ENCODE data around the gene PLCXD3. TPM values are rescaled to one million over a fixed set of nuclear protein-coding genes. Genes with fewer than 3 reads are reported as not detected.

Gene PLCXD3
- total RNA-seq, 1 donor from 2014 or later, result 1.1 TPM

DNA sequence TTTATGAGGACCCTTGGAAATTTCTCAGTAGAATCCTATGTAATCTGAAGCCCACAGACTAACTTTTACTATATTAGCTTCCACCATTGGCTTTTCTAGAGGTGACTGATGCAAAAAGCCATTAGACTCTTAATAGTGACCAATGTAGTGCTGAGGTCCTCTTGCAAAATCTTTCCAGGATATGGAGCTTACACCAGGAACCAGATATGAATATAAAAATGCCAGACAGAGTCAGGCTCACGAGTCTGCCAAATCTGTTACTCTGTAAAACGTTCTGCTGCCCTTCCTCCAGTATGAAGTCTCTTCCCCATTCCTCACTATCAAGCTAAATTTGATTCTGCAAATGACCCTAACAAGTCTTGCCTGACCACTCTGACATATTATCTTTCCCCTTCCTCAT, 223.7 kb downstream of the PLCXD3 start:
- Mint-ChIP-seq H3K27ac (no peak overlapping the region), H3K9me3 (ENCODE audit: low read depth) (peaks cover 6% of the 10 kb centered on the region)

DNA sequence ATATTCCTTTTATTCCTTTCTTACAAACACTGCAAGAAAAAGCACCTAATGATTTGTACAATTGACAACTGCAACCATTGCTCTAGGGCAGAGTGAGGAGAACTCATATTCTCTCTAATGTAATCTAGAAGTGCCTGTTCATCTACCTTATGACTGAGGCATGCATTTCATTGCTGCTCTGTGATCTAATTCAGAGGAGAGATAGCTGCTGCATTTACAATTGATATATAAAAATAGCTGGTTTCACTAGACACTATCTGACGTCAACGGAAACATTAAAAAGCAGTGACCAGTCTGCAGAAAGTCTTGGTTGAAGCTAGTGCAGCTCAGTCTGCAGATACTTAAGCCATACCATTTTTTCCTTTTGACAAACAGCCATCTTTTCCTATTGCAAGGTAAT, 224.2 kb downstream of the PLCXD3 start:
- no peaks in the 10 kb centered on the region for H3K27me3 Mint-ChIP-seq
- H3K36me3 Mint-ChIP-seq (ENCODE audit: insufficient read depth), result no peaks in the 10 kb centered on the region
- H3K4me3 Mint-ChIP-seq (ENCODE audit: low read depth), result no peak overlapping the region
- TF ChIP-seq, protein P1, sequence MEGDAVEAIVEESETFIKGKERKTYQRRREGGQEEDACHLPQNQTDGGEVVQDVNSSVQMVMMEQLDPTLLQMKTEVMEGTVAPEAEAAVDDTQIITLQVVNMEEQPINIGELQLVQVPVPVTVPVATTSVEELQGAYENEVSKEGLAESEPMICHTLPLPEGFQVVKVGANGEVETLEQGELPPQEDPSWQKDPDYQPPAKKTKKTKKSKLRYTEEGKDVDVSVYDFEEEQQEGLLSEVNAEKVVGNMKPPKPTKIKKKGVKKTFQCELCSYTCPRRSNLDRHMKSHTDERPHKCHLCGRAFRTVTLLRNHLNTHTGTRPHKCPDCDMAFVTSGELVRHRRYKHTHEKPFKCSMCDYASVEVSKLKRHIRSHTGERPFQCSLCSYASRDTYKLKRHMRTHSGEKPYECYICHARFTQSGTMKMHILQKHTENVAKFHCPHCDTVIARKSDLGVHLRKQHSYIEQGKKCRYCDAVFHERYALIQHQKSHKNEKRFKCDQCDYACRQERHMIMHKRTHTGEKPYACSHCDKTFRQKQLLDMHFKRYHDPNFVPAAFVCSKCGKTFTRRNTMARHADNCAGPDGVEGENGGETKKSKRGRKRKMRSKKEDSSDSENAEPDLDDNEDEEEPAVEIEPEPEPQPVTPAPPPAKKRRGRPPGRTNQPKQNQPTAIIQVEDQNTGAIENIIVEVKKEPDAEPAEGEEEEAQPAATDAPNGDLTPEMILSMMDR (IDR thresholded peaks at IDR 0.05; ENCODE audit: unreplicated experiment), result no peak
- H3K27ac Mint-ChIP-seq, result no peak overlapping the region
- peaks cover 18% of the 10 kb centered on the region for H3K4me1 Mint-ChIP-seq (ENCODE audit: low read depth)
- DNase-seq (ENCODE audit: low spot score, unreplicated experiment), result no peak
- peaks cover 6% of the 10 kb centered on the region for H3K9me3 Mint-ChIP-seq (ENCODE audit: low read depth)

More for the DNA sequence above, 223.7 kb downstream of the PLCXD3 start:
- no peak for DNase-seq (ENCODE audit: low spot score, unreplicated experiment)
- TF ChIP-seq, protein P1 (IDR thresholded peaks at IDR 0.05; ENCODE audit: unreplicated experiment), result no peak
- Mint-ChIP-seq H3K4me1 (ENCODE audit: low read depth) (peaks cover 18% of the 10 kb centered on the region), H3K36me3 (ENCODE audit: insufficient read depth) (no peaks in the 10 kb centered on the region), H3K27me3 (no peaks in the 10 kb centered on the region), H3K4me3 (ENCODE audit: low read depth) (no peak overlapping the region)

DNA sequence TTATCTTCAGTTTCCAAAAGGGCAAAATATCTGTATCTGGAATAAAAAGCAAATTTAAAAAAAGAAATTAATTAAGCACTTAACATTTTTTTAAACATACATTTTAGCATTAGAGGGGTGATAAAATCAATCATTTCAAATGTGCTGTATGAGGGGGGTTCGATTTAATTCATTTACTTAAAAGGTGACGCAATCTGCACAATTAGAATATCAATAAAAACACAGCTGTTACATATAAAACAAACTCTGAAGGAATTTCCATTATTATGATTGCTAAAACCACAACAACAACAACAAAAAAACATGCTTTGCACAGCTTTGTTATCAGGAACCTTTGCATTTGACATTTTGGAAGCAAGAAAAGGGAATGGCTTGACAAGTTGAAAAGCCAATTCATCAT, 225.5 kb downstream of the PLCXD3 start:
- Mint-ChIP-seq H3K9me3 (ENCODE audit: low read depth) (peaks cover 6% of the 10 kb centered on the region), H3K36me3 (ENCODE audit: insufficient read depth) (no peaks in the 10 kb centered on the region), H3K27ac (no peak overlapping the region), H3K4me1 (ENCODE audit: low read depth) (peaks cover 18% of the 10 kb centered on the region), H3K4me3 (ENCODE audit: low read depth) (no peak overlapping the region), H3K27me3 (no peaks in the 10 kb centered on the region)
- TF ChIP-seq, protein P1 (IDR thresholded peaks at IDR 0.05; ENCODE audit: unreplicated experiment), result no peak
- DNase-seq (ENCODE audit: low spot score, unreplicated experiment), result no peak

DNA sequence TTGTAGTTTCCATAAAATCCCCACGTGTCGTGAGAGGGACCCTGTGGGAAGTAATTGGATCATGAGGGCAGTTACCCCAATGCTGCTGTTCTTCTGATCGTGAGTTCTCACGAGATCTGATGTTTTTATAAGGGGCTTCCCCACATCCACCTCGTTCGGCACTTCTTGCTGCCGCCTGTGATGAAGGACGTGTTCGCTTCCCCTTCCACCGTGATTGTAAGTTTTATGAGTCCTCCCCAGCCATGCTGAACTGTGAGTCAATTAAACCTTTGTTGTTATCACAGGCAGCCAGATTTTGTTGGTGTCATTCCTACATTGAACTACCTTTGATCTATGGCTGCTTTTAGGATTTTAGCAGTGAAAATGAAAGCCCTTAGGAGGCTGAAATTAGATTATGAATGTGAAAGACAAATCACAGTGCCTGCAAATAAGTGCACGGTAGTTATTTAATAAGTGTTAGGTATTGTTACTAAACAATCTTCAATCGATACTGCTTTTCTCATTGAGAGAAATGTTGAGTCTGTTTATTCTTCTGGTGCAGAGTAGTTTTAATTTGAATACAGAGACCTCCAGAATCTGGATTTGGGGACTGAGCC, 229.1 kb downstream of the PLCXD3 start:
- no peaks in the 10 kb centered on the region for H3K27me3 Mint-ChIP-seq
- H3K27ac Mint-ChIP-seq, result no peak overlapping the region
- no peak for DNase-seq (ENCODE audit: low spot score, unreplicated experiment)
- H3K4me3 Mint-ChIP-seq (ENCODE audit: low read depth), result no peak overlapping the region
- no peaks in the 10 kb centered on the region for H3K36me3 Mint-ChIP-seq (ENCODE audit: insufficient read depth)
- TF ChIP-seq, protein P1 (IDR thresholded peaks at IDR 0.05; ENCODE audit: unreplicated experiment), result no peak
- H3K9me3 Mint-ChIP-seq (ENCODE audit: low read depth), result no peaks in the 10 kb centered on the region
- H3K4me1 Mint-ChIP-seq (ENCODE audit: low read depth), result peaks cover 17% of the 10 kb centered on the region

DNA sequence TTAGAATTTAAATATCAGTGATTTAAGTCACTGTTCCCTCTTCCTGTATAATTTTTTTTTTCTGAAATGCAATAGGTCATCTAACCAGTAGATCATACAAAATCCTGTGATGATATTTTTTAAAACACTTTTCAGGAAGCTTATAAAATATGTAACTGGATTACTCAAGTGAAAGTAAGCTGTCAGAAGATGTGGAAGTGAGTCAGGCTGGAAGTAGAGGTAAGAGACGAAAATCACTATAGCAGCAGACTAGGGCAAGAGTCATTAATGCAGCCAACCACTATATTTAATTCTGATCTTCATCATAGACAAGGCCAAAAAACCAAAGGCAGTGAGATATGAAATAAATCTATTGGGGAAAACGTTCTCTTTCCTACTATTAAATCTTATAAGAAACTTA, 231.4 kb downstream of the PLCXD3 start:
- Mint-ChIP-seq H3K27ac (no peak overlapping the region), H3K4me3 (ENCODE audit: low read depth) (no peak overlapping the region), H3K27me3 (no peaks in the 10 kb centered on the region), H3K36me3 (ENCODE audit: insufficient read depth) (no peaks in the 10 kb centered on the region), H3K9me3 (ENCODE audit: low read depth) (no peaks in the 10 kb centered on the region), H3K4me1 (ENCODE audit: low read depth) (peaks cover 4% of the 10 kb centered on the region)
- TF ChIP-seq, protein P1 (IDR thresholded peaks at IDR 0.05; ENCODE audit: unreplicated experiment), result no peak
- DNase-seq (ENCODE audit: low spot score, unreplicated experiment), result no peak

Measured in progenitor cell of endocrine pancreas (in vitro differentiated cells).